A549 (cell line): ENCODE data around the gene DLG2. TPM values are rescaled to one million over a fixed set of nuclear protein-coding genes. Genes with fewer than 3 reads are reported as not detected.
A peak's percentile ranks its signal among the peaks of the same experiment; 100 is the strongest.

ENCODE experiments used
- ATAC-seq, 2 experiments: fragments of 200-7000 bp in 1 of 2; fragments of >200 bp in 1 of 2; cut with Nextera tagmentation in 1 of 2; cut with Tn5 transposase in 1 of 2; 3 replicates each; pipeline versions ENCODE4 v1.8.0 to v1.9.1; 2018 to 2020; ENCODE audit warnings: mild to moderate bottlenecking in 1 of 2, moderate library complexity in 1 of 2
- CTCF ChIA-PET: fragments of 300-600 bp; sonication (Branson Sonifier 250); formaldehyde crosslinking; extraction: SDS; loops from one replicate; lab custom pipeline; 2021; ENCODE audit warnings: antibody characterized with exemption, inconsistent platforms; lab: Yijun Ruan, JAX
- POLR2A ChIA-PET: fragments of 350-600 bp; formaldehyde crosslinking; extraction: SDS; loops from one replicate; lab custom pipeline; 2021; ENCODE audit warnings: antibody characterized with exemption, inconsistent platforms; lab: Yijun Ruan, JAX
- DNase-seq, 2 experiments: peaks; one replicate each; pipeline versions ENCODE4 v3.0.0 to v3.0.0-alpha.2; 2011 to 2016; ENCODE audit warnings: low read depth in 1 of 2, low spot score in 1 of 2
- FAIRE-seq: peaks from 2 replicates; lab custom pipeline; 2011; peaks lifted over from hg19 to GRCh38; lab: Jason Lieb, UNC
- H3K27ac ChIP-seq, 2 experiments: fragments of >200 bp; sonication (Bioruptor Twin); formaldehyde crosslinking; 3 replicates each; pipeline ENCODE4 v1.5.1; 2016 to 2017
- H3K4me1 ChIP-seq: fragments of >200 bp; sonication (Bioruptor Twin); formaldehyde crosslinking; 3 replicates; pipeline ENCODE4 v1.6.1; 2016
- H3K4me2 ChIP-seq: fragments of >200 bp; sonication (Bioruptor Twin); formaldehyde crosslinking; 3 replicates; pipeline ENCODE4 v1.6.1; 2016
- H3K4me3 ChIP-seq: fragments of >200 bp; sonication (Bioruptor Twin); formaldehyde crosslinking; 3 replicates; pipeline ENCODE4 v1.5.1; 2016
- H3K9me3 ChIP-seq: fragments of >200 bp; sonication (Bioruptor Twin); formaldehyde crosslinking; 3 replicates; pipeline ENCODE4 v1.6.1; 2016
- CBX2 ChIP-seq: fragments of 200-600 bp; sonication (generic); IDR thresholded peaks from 2 replicates; pipeline ENCODE4 v1.6.1; 2016; ENCODE audit warnings: low read depth, mild to moderate bottlenecking, borderline replicate concordance
- CEBPB ChIP-seq, 2 experiments: fragments of >200 bp in 1 of 2; sonication (Bioruptor Twin) in 1 of 2; formaldehyde crosslinking in 1 of 2; IDR thresholded peaks; 2 replicates each; pipeline ENCODE4 v1.6.1; 2012 to 2016
- CHD2 ChIP-seq: fragments of 150-350 bp; IDR thresholded peaks from 2 replicates; pipeline ENCODE4 v1.6.1; 2014; ENCODE audit warnings: low read length; ENCODE audit not compliant: partially characterized antibody
- HEYL ChIP-seq: fragments of 250-450 bp; sonication (Bioruptor Pico); IDR thresholded peaks from 2 replicates; pipeline ENCODE4 v1.8.0; 2021; ENCODE audit warnings: mild to moderate bottlenecking, moderate library complexity
- HOXB5 ChIP-seq: fragments of 250-450 bp; sonication (Bioruptor Pico); IDR thresholded peaks from 2 replicates; pipeline ENCODE4 v1.5.0; 2020; ENCODE audit warnings: mild to moderate bottlenecking, moderate library complexity
- JUN ChIP-seq, 2 experiments: fragments of >200 bp; sonication (Bioruptor Twin); formaldehyde crosslinking; IDR thresholded peaks; 2 replicates in 1 of 2; 3 replicates in 1 of 2; pipeline ENCODE4 v1.6.1; 2016 to 2017
- MAFK ChIP-seq: fragments of 450-650 bp; IDR thresholded peaks from 2 replicates; pipeline ENCODE4 v1.6.1; 2014; ENCODE audit not compliant: partially characterized antibody
- MAZ ChIP-seq: fragments of 150-350 bp; IDR thresholded peaks from 2 replicates; pipeline ENCODE4 v1.6.1; 2014; ENCODE audit warnings: antibody characterized with exemption, low read depth, low read length, borderline replicate concordance
- MYC ChIP-seq: IDR thresholded peaks from 2 replicates; pipeline ENCODE4 v1.6.1; 2012; ENCODE audit warnings: mild to moderate bottlenecking, inconsistent platforms, low read length, improper control_type of control experiment, borderline replicate concordance
- NR3C1 ChIP-seq: fragments of >200 bp; sonication (Bioruptor Twin); formaldehyde crosslinking; IDR thresholded peaks from 3 replicates; pipeline ENCODE4 v1.6.1; 2017
- PHF8 ChIP-seq: fragments of 200-600 bp; sonication (generic); IDR thresholded peaks from 2 replicates; pipeline ENCODE4 v1.6.1; 2016; ENCODE audit warnings: low read depth, mild to moderate bottlenecking, antibody characterized with exemption, moderate library complexity, borderline replicate concordance
- POLR2A ChIP-seq: IDR thresholded peaks from 2 replicates; pipeline ENCODE4 v1.6.1; 2012; ENCODE audit warnings: mild to moderate bottlenecking, low read length
- POLR2AphosphoS2 ChIP-seq: conservative IDR thresholded peaks from 2 replicates; pipeline ENCODE4 v1.6.1; 2012; ENCODE audit warnings: low read length, improper control_type of control experiment, inconsistent platforms
- RARB ChIP-seq: fragments of 250-450 bp; sonication (Bioruptor Pico); IDR thresholded peaks from 2 replicates; pipeline ENCODE4 v1.8.0; 2021; ENCODE audit warnings: mild to moderate bottlenecking, moderate library complexity
- RCOR1 ChIP-seq: fragments of 150-350 bp; IDR thresholded peaks from 2 replicates; pipeline ENCODE4 v1.6.1; 2014; ENCODE audit warnings: antibody characterized with exemption, low read length, low read depth
- SMC3 ChIP-seq: fragments of >200 bp; sonication (Bioruptor Twin); formaldehyde crosslinking; IDR thresholded peaks from 3 replicates; pipeline ENCODE4 v1.6.1; 2018; ENCODE audit warnings: inconsistent platforms
- WGBS: methylation state at CpG from one replicate; pipeline ENCODE4 v1.1.6; 2017; ENCODE audit errors: missing lambda C conversion rate; 5-methylcytosine and 5-hydroxymethylcytosine counted together
- polyA plus RNA-seq, 4 experiments: library from polyadenylated mRNA; depleted of rRNA in 3 of 4; stranded (reverse); fragments of >200 nt; fragmentation: RNase III in 1 of 4; extraction: RNeasy Plus Mini Kit Qiagen cat#74134 plus additional on column Dnase treatment in 1 of 4; gene quantifications; 2 replicates in 3 of 4; 3 replicates in 1 of 4; pipeline ENCODE4 v1.2.3, GENCODE V29; 2011 to 2017
- TF ChIP-seq, protein P1 (sequence below): fragments of 200-600 bp; sonication (generic); IDR thresholded peaks from 2 replicates; pipeline ENCODE4 v1.6.1; 2016; ENCODE audit warnings: antibody characterized with exemption, mild to moderate bottlenecking, moderate library complexity
- TF ChIP-seq, protein P2 (sequence below): fragments of >200 bp; sonication (Bioruptor Twin); formaldehyde crosslinking; IDR thresholded peaks from 3 replicates; pipeline ENCODE4 v1.5.1; 2016
- TF ChIP-seq, protein P3 (sequence below): fragments of 250-450 bp; sonication (Bioruptor Pico); IDR thresholded peaks from 2 replicates; pipeline ENCODE4 v1.5.0; 2020; ENCODE audit warnings: low read depth, mild to moderate bottlenecking, moderate library complexity

The DLG2 gene
- polyA plus RNA-seq, 2 of the 4 experiments (the other 2 are of a cell fraction) = 0.26 to 0.79 TPM

DNA sequence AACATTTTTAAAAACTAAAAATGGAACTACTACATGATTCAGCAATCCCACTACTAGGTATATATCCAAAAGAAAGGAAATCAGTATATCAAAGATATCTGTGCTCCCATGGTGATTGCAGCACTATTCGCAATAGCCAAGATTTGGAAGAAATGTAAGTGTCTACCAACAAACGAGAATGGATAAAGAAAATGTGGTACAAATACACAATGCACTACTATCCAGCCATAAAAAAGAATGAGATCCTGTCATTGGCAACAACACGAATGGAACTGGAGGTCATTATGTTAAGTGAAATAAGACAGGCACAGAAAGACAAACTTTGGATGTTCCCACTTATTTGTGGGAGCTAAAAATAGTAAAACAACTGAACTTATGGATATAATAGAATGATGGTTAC is 1765.1 kb downstream of the DLG2 start:
- WGBS = 4% methylated on average over 3 of the region's 3 CpGs
- TF ChIP-seq, protein P1, sequence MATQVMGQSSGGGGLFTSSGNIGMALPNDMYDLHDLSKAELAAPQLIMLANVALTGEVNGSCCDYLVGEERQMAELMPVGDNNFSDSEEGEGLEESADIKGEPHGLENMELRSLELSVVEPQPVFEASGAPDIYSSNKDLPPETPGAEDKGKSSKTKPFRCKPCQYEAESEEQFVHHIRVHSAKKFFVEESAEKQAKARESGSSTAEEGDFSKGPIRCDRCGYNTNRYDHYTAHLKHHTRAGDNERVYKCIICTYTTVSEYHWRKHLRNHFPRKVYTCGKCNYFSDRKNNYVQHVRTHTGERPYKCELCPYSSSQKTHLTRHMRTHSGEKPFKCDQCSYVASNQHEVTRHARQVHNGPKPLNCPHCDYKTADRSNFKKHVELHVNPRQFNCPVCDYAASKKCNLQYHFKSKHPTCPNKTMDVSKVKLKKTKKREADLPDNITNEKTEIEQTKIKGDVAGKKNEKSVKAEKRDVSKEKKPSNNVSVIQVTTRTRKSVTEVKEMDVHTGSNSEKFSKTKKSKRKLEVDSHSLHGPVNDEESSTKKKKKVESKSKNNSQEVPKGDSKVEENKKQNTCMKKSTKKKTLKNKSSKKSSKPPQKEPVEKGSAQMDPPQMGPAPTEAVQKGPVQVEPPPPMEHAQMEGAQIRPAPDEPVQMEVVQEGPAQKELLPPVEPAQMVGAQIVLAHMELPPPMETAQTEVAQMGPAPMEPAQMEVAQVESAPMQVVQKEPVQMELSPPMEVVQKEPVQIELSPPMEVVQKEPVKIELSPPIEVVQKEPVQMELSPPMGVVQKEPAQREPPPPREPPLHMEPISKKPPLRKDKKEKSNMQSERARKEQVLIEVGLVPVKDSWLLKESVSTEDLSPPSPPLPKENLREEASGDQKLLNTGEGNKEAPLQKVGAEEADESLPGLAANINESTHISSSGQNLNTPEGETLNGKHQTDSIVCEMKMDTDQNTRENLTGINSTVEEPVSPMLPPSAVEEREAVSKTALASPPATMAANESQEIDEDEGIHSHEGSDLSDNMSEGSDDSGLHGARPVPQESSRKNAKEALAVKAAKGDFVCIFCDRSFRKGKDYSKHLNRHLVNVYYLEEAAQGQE = no peak
- TF ChIP-seq JUN (IDR thresholded peaks at IDR 0.05) = no peak
- no peak for TF ChIP-seq HOXB5 (CRISPR knock-in tag)
- TF ChIP-seq, protein P2, sequence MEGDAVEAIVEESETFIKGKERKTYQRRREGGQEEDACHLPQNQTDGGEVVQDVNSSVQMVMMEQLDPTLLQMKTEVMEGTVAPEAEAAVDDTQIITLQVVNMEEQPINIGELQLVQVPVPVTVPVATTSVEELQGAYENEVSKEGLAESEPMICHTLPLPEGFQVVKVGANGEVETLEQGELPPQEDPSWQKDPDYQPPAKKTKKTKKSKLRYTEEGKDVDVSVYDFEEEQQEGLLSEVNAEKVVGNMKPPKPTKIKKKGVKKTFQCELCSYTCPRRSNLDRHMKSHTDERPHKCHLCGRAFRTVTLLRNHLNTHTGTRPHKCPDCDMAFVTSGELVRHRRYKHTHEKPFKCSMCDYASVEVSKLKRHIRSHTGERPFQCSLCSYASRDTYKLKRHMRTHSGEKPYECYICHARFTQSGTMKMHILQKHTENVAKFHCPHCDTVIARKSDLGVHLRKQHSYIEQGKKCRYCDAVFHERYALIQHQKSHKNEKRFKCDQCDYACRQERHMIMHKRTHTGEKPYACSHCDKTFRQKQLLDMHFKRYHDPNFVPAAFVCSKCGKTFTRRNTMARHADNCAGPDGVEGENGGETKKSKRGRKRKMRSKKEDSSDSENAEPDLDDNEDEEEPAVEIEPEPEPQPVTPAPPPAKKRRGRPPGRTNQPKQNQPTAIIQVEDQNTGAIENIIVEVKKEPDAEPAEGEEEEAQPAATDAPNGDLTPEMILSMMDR = no peak
- TF ChIP-seq RCOR1 = no peak
- TF ChIP-seq POLR2A = no peak
- TF ChIP-seq CEBPB (IDR thresholded peaks at IDR 0.05) = no peak
- TF ChIP-seq POLR2AphosphoS2 = no peak
- TF ChIP-seq NR3C1 = no peak
- no peak for TF ChIP-seq CBX2
- no peak for TF ChIP-seq RARB
- no peak for TF ChIP-seq HEYL (CRISPR knock-in tag)
- TF ChIP-seq MYC = no peak
- TF ChIP-seq PHF8 = no peak
- no peak for TF ChIP-seq CHD2
- no peak for TF ChIP-seq MAZ
- TF ChIP-seq SMC3 = no peak
- FAIRE-seq = no peak
- Histone ChIP-seq H3K4me2 (no peak overlapping the region), H3K9me3 (no peaks in the 10 kb centered on the region), H3K4me1 (no peaks in the 10 kb centered on the region), H3K27ac (no peak overlapping the region), H3K4me3 (no peak overlapping the region)
- ATAC-seq = no peak
- CTCF ChIA-PET = interaction anchor here (1.6 kb wide), 1 partner anchor 26 kb away, joined by 4 read pairs; no protein-coding TSS in a partner anchor
- no peak for DNase-seq
- POLR2A ChIA-PET = no interaction called here

DNA sequence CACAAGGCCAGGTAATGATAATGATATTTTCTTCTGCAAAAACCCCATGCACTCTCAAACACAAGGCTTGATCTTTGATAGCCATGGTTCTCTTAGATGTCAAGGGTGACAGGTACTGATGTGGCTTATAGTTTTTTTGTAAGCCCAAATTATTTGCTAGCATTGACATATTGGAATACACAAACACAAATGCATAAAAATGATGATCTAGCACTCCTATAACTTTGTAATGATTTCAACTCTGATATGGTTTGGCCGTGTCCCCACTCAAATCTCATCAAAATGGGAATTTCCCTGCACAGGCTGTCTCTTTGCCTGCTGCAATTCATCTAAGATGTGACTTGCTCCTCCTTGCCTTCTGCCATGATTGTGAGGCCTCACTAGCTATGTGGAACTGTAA is 1768.5 kb downstream of the DLG2 start:
- no peak for FAIRE-seq
- Histone ChIP-seq H3K4me3 (no peak overlapping the region), H3K4me2 (no peak overlapping the region), H3K4me1 (no peaks in the 10 kb centered on the region), H3K27ac (no peak overlapping the region), H3K9me3 (no peaks in the 10 kb centered on the region; the same call in 2 of the 3 replicates)
- peak; percentile 42 for TF ChIP-seq MAFK
- TF ChIP-seq, protein P3, sequence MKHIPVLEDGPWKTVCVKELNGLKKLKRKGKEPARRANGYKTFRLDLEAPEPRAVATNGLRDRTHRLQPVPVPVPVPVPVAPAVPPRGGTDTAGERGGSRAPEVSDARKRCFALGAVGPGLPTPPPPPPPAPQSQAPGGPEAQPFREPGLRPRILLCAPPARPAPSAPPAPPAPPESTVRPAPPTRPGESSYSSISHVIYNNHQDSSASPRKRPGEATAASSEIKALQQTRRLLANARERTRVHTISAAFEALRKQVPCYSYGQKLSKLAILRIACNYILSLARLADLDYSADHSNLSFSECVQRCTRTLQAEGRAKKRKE (CRISPR knock-in tag) = no peak
- ATAC-seq = no peak
- no peak for DNase-seq
- ChIA-PET CTCF (no interaction called here), POLR2A (no interaction called here)
- 0% methylated on average over 1 of the region's 1 CpG for WGBS
